Body of pancreas (tissue), 4 donors: ENCODE measurements around the gene RPS6KA5. TPM values are rescaled to one million over a fixed set of nuclear protein-coding genes. Genes with fewer than 3 reads are reported as not detected.

ENCODE experiments used
- ATAC-seq: fragments of 150-250 bp; one replicate; pipeline ENCODE4 v1.9.1; 2016
- DNase-seq, 4 donors: peaks; one replicate each; pipeline ENCODE4 v3.0.0-alpha.2; 2019
- H3K27ac ChIP-seq, 4 donors: fragments of 200-600 bp; sonication (generic); 1 replicate in 3 of 4; 2 replicates in 1 of 4; pipeline versions ENCODE4 v1.5.1 to v1.6.1; 2016 to 2019; ENCODE audit warnings: mild to moderate bottlenecking in 1 of 4, mixed read lengths in 1 of 4, moderate library complexity in 1 of 4
- H3K27me3 ChIP-seq, 2 donors: fragments of 200-600 bp; sonication (generic); one replicate each; pipeline ENCODE4 v1.6.0; 2016; ENCODE audit warnings: mild to moderate bottlenecking in 1 of 2
- H3K36me3 ChIP-seq, 2 donors: fragments of 200-600 bp; sonication (generic); replicated peaks in 1 of 2; 2 replicates each; pipeline ENCODE4 v1.5.1; 2016; ENCODE audit warnings: low read depth in 2 of 2; ENCODE audit not compliant: insufficient read depth in 1 of 2
- H3K4me1 ChIP-seq: fragments of 200-600 bp; sonication (generic); one replicate; pipeline ENCODE4 v1.6.0; 2016
- H3K4me3 ChIP-seq, 2 donors: fragments of 200-600 bp; sonication (generic); 1 replicate in 1 of 2; 2 replicates in 1 of 2; pipeline ENCODE4 v1.5.1; 2016 to 2019
- H3K9me3 ChIP-seq, 3 donors: fragments of 200-600 bp; sonication (generic); 1 replicate in 2 of 3; 2 replicates in 1 of 3; pipeline ENCODE4 v1.5.1; 2016
- POLR2A ChIP-seq, 3 donors: fragments of 450-650 bp; IDR thresholded peaks; one replicate each; pipeline ENCODE4 v1.6.1; 2016; ENCODE audit warnings: antibody characterized with exemption in 3 of 3, mild to moderate bottlenecking in 2 of 3
- WGBS, 2 donors: methylation state at CpG; one replicate each; pipeline ENCODE4 v1.1.5; 2017; 5-methylcytosine and 5-hydroxymethylcytosine counted together
- intact Hi-C: fragments of 100-400 bp; cut with DNase I; formaldehyde crosslinking; loops from one replicate; pipeline ENCODE4 v1.15.1; 2023
- total RNA-seq, 2 donors: library from RNA; depleted of rRNA; stranded (reverse); fragments of >200 nt; gene quantifications; one replicate each; pipeline ENCODE4 v1.1.0, GENCODE V29; 2016
- TF ChIP-seq, protein P1 (sequence below), 7 experiments: fragments of 450-650 bp in 4 of 7; fragments of 200-600 bp in 3 of 7; sonication (generic) in 3 of 7; IDR thresholded peaks; one replicate each; pipeline ENCODE4 v1.5.1; 2016 to 2019; ENCODE audit warnings: antibody characterized with exemption in 7 of 7

Gene RPS6KA5
- total RNA-seq, 2 donors from 2014 or later = 0.66 to 2.9 TPM

DNA sequence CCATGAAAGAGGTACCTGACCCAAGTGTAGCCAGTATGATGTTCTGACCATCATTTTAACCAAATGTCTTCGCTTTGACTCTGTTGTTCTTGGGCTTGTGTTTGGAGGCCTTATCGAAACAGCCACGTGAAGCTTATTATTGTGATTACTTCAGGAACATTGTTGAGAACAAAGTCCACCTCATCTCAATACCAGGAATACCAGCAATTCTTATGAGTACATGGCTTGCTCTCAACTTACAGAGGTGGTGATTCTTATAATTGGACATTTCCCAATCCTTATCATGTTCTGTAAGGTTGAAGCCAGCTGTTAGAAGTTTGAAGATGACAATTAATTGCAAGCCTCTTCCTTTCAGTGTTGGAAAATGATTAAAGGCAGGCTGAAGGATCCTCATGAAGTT is 21.8 kb upstream of the RPS6KA5 start:
- DNase-seq (no peak), ATAC-seq (no peak)
- H3K9me3 ChIP-seq = no peaks in the 10 kb centered on the region
- 71 to 74% methylated on average over 3 of the region's 3 CpGs for WGBS, 2 donors
- no peak overlapping the region for H3K27ac ChIP-seq
- H3K4me1 ChIP-seq = no peaks in the 10 kb centered on the region
- TF ChIP-seq POLR2A (IDR thresholded peaks at IDR 0.05) = no peak
- TF ChIP-seq, protein P1, sequence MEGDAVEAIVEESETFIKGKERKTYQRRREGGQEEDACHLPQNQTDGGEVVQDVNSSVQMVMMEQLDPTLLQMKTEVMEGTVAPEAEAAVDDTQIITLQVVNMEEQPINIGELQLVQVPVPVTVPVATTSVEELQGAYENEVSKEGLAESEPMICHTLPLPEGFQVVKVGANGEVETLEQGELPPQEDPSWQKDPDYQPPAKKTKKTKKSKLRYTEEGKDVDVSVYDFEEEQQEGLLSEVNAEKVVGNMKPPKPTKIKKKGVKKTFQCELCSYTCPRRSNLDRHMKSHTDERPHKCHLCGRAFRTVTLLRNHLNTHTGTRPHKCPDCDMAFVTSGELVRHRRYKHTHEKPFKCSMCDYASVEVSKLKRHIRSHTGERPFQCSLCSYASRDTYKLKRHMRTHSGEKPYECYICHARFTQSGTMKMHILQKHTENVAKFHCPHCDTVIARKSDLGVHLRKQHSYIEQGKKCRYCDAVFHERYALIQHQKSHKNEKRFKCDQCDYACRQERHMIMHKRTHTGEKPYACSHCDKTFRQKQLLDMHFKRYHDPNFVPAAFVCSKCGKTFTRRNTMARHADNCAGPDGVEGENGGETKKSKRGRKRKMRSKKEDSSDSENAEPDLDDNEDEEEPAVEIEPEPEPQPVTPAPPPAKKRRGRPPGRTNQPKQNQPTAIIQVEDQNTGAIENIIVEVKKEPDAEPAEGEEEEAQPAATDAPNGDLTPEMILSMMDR (IDR thresholded peaks at IDR 0.05) = no peak
- no peak overlapping the region for H3K4me3 ChIP-seq
- no peaks in the 10 kb centered on the region for H3K27me3 ChIP-seq
- intact Hi-C loops = no loop called here
- H3K36me3 ChIP-seq = no peaks in the 10 kb centered on the region

DNA sequence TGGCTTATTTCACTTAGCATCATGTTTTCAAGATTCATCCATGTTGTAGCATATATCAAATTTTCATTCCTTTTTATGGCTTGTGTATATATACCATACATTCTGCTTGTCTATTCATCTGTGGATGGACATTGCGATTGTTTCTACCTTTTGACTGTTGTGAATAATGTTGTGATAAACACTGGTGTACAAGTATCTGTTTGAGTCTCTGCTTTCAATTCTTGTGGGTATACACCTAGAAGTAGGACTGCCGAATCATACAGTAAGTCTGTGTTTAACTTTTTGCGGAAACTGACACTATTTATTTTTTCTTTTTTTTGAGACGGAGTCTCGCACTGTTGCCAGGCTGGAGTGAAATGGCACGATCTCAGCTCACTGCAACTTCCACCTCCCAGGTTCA is 19.6 kb upstream of the RPS6KA5 start:
- no peaks in the 10 kb centered on the region for H3K36me3 ChIP-seq
- TF ChIP-seq, protein P1 (IDR thresholded peaks at IDR 0.05) = no peak
- TF ChIP-seq POLR2A (IDR thresholded peaks at IDR 0.05) = no peak
- intact Hi-C loops = no loop called here
- DNase-seq (no peak), ATAC-seq (no peak)
- H3K4me3 ChIP-seq = no peak overlapping the region
- no peaks in the 10 kb centered on the region for H3K4me1 ChIP-seq
- WGBS, 2 donors = 91 to 93% methylated on average over 6 of the region's 6 CpGs
- no peaks in the 10 kb centered on the region for H3K27me3 ChIP-seq
- no peaks in the 10 kb centered on the region for H3K9me3 ChIP-seq
- no peak overlapping the region for H3K27ac ChIP-seq

DNA sequence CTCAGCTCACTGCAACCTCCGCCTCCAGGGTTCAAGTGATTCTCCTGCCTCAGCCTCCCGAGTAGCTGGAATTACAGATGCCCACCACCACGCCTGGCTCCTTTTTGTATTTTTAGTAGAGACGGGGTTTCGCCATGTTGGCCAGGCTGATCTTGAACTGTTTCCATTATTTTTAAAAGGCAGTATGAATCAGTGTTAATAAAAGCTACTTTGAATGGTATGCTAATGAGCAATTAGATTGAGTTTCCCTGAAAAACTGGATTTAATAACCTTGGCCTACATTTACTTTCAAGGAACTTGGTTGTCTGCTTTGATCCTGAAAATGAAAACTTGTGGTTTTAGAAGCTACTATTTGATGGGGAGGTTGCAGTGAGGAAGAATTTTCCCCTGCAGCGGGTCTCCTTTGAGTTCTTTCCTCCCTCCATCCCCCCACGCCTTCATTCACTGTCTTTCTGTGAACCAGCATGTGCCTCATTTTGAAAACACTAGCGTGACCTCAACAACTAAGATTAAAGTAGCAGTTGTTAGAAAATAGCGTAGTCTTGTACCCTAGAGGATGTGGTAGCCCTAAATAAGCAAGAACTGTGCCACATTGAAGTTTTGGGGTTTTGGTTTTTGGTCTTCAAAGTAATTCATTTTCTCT is 17.8 kb upstream of the RPS6KA5 start:
- Histone ChIP-seq H3K4me3 (no peak overlapping the region), H3K4me1 (no peaks in the 10 kb centered on the region), H3K9me3 (no peaks in the 10 kb centered on the region), H3K27ac (no peak overlapping the region), H3K36me3 (no peaks in the 10 kb centered on the region), H3K27me3 (no peaks in the 10 kb centered on the region)
- ATAC-seq (no peak), DNase-seq (no peak)
- 87 to 92% methylated on average over 9 of the region's 9 CpGs for WGBS, 2 donors
- no peak for TF ChIP-seq POLR2A (IDR thresholded peaks at IDR 0.05)
- intact Hi-C loops = no loop called here

DNA sequence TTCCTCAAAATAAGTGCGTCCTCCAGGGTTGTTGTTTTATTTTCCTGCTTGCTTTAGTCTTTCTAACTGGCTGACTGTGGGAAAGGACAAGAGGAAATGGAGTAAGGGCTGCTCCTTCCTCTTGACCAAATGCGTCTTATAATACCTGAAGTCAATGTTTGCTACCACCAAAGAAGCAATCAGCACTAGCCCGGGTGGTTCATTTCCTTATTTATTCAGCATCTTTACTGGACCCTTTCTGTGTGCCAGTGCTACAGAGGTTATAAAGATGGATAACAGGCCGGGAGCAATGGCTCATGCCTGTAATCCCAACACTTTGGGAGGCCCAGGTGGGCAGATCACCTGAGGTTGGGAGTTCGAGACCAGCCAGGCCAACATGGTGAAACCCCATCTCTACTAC is 15.1 kb upstream of the RPS6KA5 start:
- Histone ChIP-seq H3K27me3 (no peaks in the 10 kb centered on the region), H3K27ac (no peak overlapping the region), H3K36me3 (no peaks in the 10 kb centered on the region), H3K9me3 (no peaks in the 10 kb centered on the region), H3K4me1 (no peaks in the 10 kb centered on the region), H3K4me3 (no peak overlapping the region)
- 76 to 90% methylated on average over 5 of the region's 5 CpGs for WGBS, 2 donors
- DNase-seq = no peak
- no peak for TF ChIP-seq POLR2A (IDR thresholded peaks at IDR 0.05)
- TF ChIP-seq, protein P1 (IDR thresholded peaks at IDR 0.05) = no peak
- no peak for ATAC-seq
- intact Hi-C loops = no loop called here

DNA sequence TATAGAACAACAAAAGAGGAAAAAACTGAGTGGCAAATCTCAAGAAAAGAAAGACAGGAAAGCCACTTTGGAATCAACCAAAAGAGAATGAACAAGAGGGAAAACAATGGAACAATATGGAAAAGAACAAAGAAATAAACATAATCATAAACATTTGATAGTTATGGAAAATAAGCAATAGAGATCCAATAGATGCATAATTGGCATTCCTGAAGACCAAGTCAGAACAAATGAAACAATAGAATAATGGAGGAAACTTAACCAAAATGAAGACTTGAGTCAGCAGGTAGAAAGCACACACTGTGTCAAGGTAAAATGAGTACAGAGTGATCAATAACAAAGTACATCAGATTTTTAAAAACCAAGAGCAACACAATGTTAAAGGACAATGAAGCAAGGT is 10.1 kb upstream of the RPS6KA5 start:
- no peaks in the 10 kb centered on the region for H3K9me3 ChIP-seq
- H3K4me1 ChIP-seq = no peaks in the 10 kb centered on the region
- intact Hi-C loops = no loop called here
- H3K27ac ChIP-seq = no peak overlapping the region
- H3K27me3 ChIP-seq = no peaks in the 10 kb centered on the region
- TF ChIP-seq POLR2A (IDR thresholded peaks at IDR 0.05) = no peak
- no peaks in the 10 kb centered on the region for H3K36me3 ChIP-seq
- no peak overlapping the region for H3K4me3 ChIP-seq
- no peak for DNase-seq
- no peak for ATAC-seq

DNA sequence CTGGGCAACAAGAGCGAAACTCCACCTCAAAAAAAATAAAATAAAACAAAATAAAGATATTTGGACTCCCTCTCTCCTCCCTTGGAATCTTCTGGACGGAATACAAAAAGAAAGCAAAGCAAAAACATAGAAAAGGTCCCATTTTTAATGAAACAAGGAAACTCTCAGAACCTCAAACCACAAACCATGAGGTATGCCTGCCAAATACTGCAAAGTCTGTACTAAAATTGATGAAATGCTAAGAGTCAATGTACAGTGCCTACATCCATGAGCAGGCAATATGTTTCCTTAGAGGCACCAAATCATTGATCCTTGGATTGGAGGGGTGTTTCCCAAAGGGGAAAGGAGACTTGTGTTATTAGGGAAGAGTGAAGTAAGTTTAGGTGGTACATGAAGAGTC is 8.2 kb upstream of the RPS6KA5 start:
- 83 to 90% methylated on average over 2 of the region's 2 CpGs for WGBS, 2 donors
- no peaks in the 10 kb centered on the region for H3K36me3 ChIP-seq
- TF ChIP-seq, protein P1 (IDR thresholded peaks at IDR 0.05) = no peak
- TF ChIP-seq POLR2A (IDR thresholded peaks at IDR 0.05) = no peak
- H3K9me3 ChIP-seq = no peaks in the 10 kb centered on the region
- H3K4me1 ChIP-seq = no peaks in the 10 kb centered on the region
- intact Hi-C loops = loop anchor here (10.0 kb wide), 1 partner anchor 96 kb away; no protein-coding TSS in a partner anchor
- DNase-seq = no peak
- ATAC-seq = no peak
- no peak overlapping the region for H3K4me3 ChIP-seq
- H3K27ac ChIP-seq = no peak overlapping the region
- no peaks in the 10 kb centered on the region for H3K27me3 ChIP-seq
